ENCODE measurements around the gene FRAT1. TPM values are rescaled to one million over a fixed set of nuclear protein-coding genes. Genes with fewer than 3 reads are reported as not detected.

The FRAT1 gene
- total and polyA plus RNA-seq, 2 of the 8 experiments (the other 6 are each of a cell fraction or from before 2014, with no cell fraction given): 1.9 to 5.2 TPM

GRCh38 chr10:97353945-97354344 is 34.9 kb downstream of the FRAT1 start (continued):
- no peak for TF ChIP-seq MAFK (IDR thresholded peaks at IDR 0.05; ENCODE audit: low read depth, low read length)
- TF ChIP-seq E2F6 (IDR thresholded peaks at IDR 0.05): no peak

Data from H1 (cell line).